ENCODE measurements around the gene GTF3C2. TPM values are rescaled to one million over a fixed set of nuclear protein-coding genes. Genes with fewer than 3 reads are reported as not detected.

The GTF3C2 gene, protein sequence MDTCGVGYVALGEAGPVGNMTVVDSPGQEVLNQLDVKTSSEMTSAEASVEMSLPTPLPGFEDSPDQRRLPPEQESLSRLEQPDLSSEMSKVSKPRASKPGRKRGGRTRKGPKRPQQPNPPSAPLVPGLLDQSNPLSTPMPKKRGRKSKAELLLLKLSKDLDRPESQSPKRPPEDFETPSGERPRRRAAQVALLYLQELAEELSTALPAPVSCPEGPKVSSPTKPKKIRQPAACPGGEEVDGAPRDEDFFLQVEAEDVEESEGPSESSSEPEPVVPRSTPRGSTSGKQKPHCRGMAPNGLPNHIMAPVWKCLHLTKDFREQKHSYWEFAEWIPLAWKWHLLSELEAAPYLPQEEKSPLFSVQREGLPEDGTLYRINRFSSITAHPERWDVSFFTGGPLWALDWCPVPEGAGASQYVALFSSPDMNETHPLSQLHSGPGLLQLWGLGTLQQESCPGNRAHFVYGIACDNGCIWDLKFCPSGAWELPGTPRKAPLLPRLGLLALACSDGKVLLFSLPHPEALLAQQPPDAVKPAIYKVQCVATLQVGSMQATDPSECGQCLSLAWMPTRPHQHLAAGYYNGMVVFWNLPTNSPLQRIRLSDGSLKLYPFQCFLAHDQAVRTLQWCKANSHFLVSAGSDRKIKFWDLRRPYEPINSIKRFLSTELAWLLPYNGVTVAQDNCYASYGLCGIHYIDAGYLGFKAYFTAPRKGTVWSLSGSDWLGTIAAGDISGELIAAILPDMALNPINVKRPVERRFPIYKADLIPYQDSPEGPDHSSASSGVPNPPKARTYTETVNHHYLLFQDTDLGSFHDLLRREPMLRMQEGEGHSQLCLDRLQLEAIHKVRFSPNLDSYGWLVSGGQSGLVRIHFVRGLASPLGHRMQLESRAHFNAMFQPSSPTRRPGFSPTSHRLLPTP
- total RNA-seq (10 to 100 TPM; 19.9 to 42.6 (median 28.3) TPM), polyA plus RNA-seq (10 to 100 TPM; 17.8 to 21.9 TPM)
- long read RNA-seq, donor 1, partial matches to known transcripts: 5 of 15 reads
- long read RNA-seq, donor 1, other reads (novel, unspliced or antisense): 5 of 15 reads
- long read RNA-seq, donor 2, transcript GTF3C2-201 (19 exons, 3,882 nt): major isoform, 20 of 51 reads
- long read RNA-seq, donor 2, partial matches to known transcripts: 22 of 51 reads
- long read RNA-seq, donor 2, other reads (novel, unspliced or antisense): 8 of 51 reads
- long read RNA-seq, donor 3, transcript GTF3C2-201 (19 exons, 3,882 nt): major isoform, 7 of 14 reads
- long read RNA-seq, donor 3, partial matches to known transcripts: 7 of 14 reads
- long read RNA-seq, donor 3, other reads (novel, unspliced or antisense): 0 of 14 reads

DNA sequence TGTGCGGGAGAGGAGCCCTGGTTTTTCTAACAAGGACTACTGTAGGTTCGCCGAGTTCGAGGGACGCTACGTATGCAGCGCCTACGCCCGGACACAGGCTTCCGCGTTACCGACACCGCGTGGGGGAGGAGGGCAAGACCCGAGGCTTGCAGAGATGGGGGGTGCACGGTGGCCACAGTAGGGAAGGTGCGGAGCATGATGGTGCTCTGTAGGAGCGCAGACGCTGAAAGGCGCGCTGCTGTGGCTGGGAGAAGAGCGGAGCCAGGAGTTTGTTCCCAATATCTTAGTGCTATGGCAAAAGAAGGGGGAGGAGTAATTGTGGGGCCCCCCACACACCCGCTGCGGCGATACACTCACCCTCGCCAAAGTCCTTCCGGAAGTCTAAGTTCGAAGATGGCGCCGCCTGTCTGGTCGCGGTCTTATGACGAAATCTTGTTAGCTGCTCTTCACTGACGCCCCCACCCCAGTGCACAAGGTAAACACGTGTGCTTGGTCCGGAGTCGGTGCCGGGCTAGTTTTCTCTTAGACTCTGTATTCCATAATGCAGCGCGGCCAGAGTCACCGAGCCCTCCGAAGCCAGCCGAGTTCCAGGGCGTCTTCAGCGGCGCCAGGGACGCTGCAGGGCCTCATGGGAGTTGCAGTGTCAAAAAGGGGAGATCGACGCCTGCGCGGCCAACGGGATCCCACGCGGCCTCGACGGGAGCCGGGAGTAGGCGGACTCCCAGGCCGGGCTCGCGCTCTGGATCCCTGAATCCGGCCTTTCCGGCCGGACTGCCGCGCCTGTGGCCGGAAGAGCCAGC lies at the start of gene GTF3C2:
Gene GTF3C2, minus strand, starts transcription at position 383 of the 800 bp plus-strand sequence. CDS start 13,210 bp downstream, outside the sequence.
- no peaks in the 10 kb centered on the region for H3K36me3 ChIP-seq
- TF ChIP-seq, protein P1, sequence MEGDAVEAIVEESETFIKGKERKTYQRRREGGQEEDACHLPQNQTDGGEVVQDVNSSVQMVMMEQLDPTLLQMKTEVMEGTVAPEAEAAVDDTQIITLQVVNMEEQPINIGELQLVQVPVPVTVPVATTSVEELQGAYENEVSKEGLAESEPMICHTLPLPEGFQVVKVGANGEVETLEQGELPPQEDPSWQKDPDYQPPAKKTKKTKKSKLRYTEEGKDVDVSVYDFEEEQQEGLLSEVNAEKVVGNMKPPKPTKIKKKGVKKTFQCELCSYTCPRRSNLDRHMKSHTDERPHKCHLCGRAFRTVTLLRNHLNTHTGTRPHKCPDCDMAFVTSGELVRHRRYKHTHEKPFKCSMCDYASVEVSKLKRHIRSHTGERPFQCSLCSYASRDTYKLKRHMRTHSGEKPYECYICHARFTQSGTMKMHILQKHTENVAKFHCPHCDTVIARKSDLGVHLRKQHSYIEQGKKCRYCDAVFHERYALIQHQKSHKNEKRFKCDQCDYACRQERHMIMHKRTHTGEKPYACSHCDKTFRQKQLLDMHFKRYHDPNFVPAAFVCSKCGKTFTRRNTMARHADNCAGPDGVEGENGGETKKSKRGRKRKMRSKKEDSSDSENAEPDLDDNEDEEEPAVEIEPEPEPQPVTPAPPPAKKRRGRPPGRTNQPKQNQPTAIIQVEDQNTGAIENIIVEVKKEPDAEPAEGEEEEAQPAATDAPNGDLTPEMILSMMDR (IDR thresholded peaks at IDR 0.05): peak in 2 of 12 donors; percentile 10 to 21
- TF ChIP-seq POLR2A (IDR thresholded peaks at IDR 0.05): peak in 1 of 2 donors; percentile 44
- H3K4me1 ChIP-seq: peaks cover 4 to 57% (median 27%) of the 10 kb centered on the region in 12 donors
- peak; percentile 97 to 98 (median 98) for ATAC-seq
- H3K4me3 ChIP-seq: peak within 1 kb of the TSS; percentile 61 to 97 (median 84)
- H3K9me3 ChIP-seq: no peaks in the 10 kb centered on the region
- peak; percentile 95 to 97 (median 95) for DNase-seq
- H3K27me3 ChIP-seq: no peaks in the 10 kb centered on the region
- peak within 1 kb of the TSS; percentile 66 to 98 (median 88) for H3K27ac ChIP-seq
- intact Hi-C loops (cut with DNase I): loop anchor here in 4 of 10 donors (1.0 to 5.0 kb wide), 6 partner anchors 14 to 52 kb away; partner anchors contain the start of genes MPV17 (in 4 of the 4), EIF2B4 (in 3 of the 4), SNX17 (in 3 of the 4) and PPM1G (in 1 of the 4)
- WGBS, 4 donors: 0% methylated on average over 58 to 67 of the region's 67 CpGs

DNA sequence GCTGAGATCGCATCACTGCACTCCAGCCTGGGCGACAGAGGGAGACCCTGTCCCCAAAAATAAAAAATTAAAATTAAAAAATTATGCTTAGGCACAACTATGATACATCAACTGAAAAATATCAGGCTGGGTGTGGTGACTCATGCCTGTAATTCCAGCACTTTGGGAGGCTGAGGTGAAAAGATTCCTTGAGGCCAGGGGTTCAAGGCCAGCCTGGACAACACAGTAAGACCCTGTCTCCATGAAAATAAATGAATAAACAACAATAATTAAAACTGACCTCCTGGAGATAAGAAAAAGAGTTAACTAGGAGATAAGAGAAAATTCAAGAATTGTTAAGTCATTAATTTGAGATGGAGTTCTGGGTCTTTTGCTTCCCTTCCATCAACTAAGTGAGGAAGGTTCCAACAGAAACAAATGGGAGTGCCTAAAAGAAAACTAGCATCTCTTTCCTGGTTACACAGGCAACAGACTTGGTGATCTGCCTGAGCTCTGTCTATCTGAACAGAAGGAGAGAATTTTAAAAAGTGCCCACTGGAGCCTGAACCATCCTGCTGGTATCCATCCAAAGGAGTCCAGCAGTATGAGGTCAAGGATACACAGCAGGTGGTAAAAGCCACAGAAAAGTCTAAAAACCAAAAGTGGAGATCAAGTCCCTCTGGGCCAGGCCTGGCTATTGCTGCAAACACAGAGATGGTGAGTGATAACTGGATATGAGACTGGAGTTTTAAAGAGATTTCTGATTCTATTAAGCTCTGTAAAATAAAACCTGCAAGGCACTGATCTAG lies 44.0 kb upstream of the GTF3C2 start:
- DNase-seq (no peak), ATAC-seq (no peak)
- intact Hi-C loops (cut with DNase I): no loop called here
- Histone ChIP-seq H3K4me3 (no peak overlapping the region), H3K9me3 (no peaks in the 10 kb centered on the region), H3K27me3 (no peaks in the 10 kb centered on the region), H3K36me3 (peaks cover 0 to 8% (median 0%) of the 10 kb centered on the region in 9 donors), H3K27ac (no peak overlapping the region), H3K4me1 (peaks cover 0 to 4% (median 0%) of the 10 kb centered on the region in 12 donors)
- WGBS, 4 donors: 88 to 100% (median 97%) methylated on average over 2 of the region's 2 CpGs
- TF ChIP-seq, protein P1 (IDR thresholded peaks at IDR 0.05): no peak
- TF ChIP-seq POLR2A (IDR thresholded peaks at IDR 0.05): no peak

DNA sequence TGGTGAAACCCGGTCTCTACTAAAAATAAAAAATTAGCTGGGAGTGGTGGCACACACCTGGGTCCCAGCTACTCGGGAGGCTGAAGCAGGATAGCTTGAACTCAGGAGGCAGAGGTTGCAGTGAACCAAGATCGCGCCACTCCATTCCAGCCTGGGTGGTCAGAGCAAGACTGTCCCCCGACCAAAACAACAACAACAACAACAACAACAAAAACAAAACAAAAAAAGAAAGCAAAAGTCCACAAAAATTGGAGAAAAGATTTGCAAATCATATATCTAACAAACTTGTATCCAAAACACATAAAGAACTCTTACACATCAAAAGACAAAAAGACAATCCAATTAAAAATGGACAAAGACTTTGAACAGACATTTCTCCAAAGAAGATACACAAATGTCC lies 42.4 kb upstream of the GTF3C2 start:
- ATAC-seq: no peak
- peaks cover 0 to 4% (median 0%) of the 10 kb centered on the region in 12 donors for H3K4me1 ChIP-seq
- intact Hi-C loops (cut with DNase I): no loop called here
- no peak overlapping the region for H3K4me3 ChIP-seq
- H3K27me3 ChIP-seq: no peaks in the 10 kb centered on the region
- no peak overlapping the region for H3K27ac ChIP-seq
- H3K9me3 ChIP-seq: no peaks in the 10 kb centered on the region
- no peak for DNase-seq
- WGBS, 4 donors: 93 to 96% (median 95%) methylated on average over 5 of the region's 5 CpGs
- H3K36me3 ChIP-seq: peaks cover 0 to 8% (median 0%) of the 10 kb centered on the region in 9 donors
- TF ChIP-seq, protein P1 (IDR thresholded peaks at IDR 0.05): no peak
- no peak for TF ChIP-seq POLR2A (IDR thresholded peaks at IDR 0.05)

Measured in heart left ventricle (tissue), 16 donors.